Endothelial cell of umbilical vein (primary cell): ENCODE results near the gene LSM2. TPM values are rescaled to one million over a fixed set of nuclear protein-coding genes. Genes with fewer than 3 reads are reported as not detected.

Experiments
- BruUV-seq: library from RNA; stranded (reverse); fragments of 400-500 nt; replicated peaks from 2 replicates; lab custom pipeline; 2021; lab: Mats Ljungman, UMichigan
- CTCF ChIA-PET: fragments of 300-600, 350-600 bp; sonication (Branson Sonifier 250); formaldehyde crosslinking; loops from one replicate; lab custom pipeline; 2021; ENCODE audit warnings: antibody characterized with exemption, inconsistent platforms; lab: Charles Lee
- POLR2A ChIA-PET: fragments of 300-600, 350-600 bp; sonication (Branson Sonifier 250); formaldehyde crosslinking; loops from one replicate; lab custom pipeline; 2021; ENCODE audit warnings: antibody characterized with exemption, inconsistent platforms; lab: Charles Lee
- DNase-seq: peaks from one replicate; pipeline ENCODE4 v3.0.0-alpha.2; 2011; ENCODE audit warnings: low read depth, low spot score
- FAIRE-seq: peaks from 2 replicates; lab custom pipeline; 2011; peaks lifted over from hg19 to GRCh38; lab: Jason Lieb, UNC
- H2AFZ ChIP-seq: 2 replicates; pipeline ENCODE4 v1.6.0; 2012; ENCODE audit warnings: low read depth, low read length, control low read depth, inconsistent platforms
- H3K27ac ChIP-seq: 2 replicates; pipeline ENCODE4 v1.5.1; 2011; ENCODE audit warnings: low read depth, mild to moderate bottlenecking, control low read depth, low read length, moderate library complexity; ENCODE audit not compliant: insufficient read depth
- H3K27me3 ChIP-seq, 2 experiments: 2 replicates each; pipeline versions ENCODE4 v1.6.0 to v1.6.1; 2011; ENCODE audit warnings: low read length in 2 of 2, mixed read lengths in 1 of 2; ENCODE audit not compliant: control insufficient read depth in 2 of 2, insufficient read depth in 2 of 2
- H3K36me3 ChIP-seq, 2 experiments: 2 replicates in 1 of 2; 3 replicates in 1 of 2; pipeline ENCODE4 v1.5.1; 2011; ENCODE audit warnings: low read length in 2 of 2, mild to moderate bottlenecking in 1 of 2, moderate library complexity in 1 of 2; ENCODE audit not compliant: control insufficient read depth in 2 of 2, insufficient read depth in 2 of 2; ENCODE audit errors: extremely low read depth in 1 of 2
- H3K4me1 ChIP-seq: 3 replicates; pipeline ENCODE4 v1.5.1; 2011; ENCODE audit warnings: mild to moderate bottlenecking, low read length; ENCODE audit not compliant: control insufficient read depth, insufficient read depth; ENCODE audit errors: extremely low read depth
- H3K4me2 ChIP-seq: 2 replicates; pipeline ENCODE4 v1.6.1; 2011; ENCODE audit warnings: low read length, control low read depth, mixed read lengths; ENCODE audit not compliant: insufficient read depth
- H3K4me3 ChIP-seq, 3 experiments: fragments of 200-600 bp in 1 of 3; sonication (generic), shearing (Covaris generic) in 1 of 3; replicated peaks in 1 of 3; 2 replicates each; pipeline ENCODE4 v1.5.1; 2011 to 2016; ENCODE audit warnings: control low read depth in 3 of 3, low read length in 3 of 3, mild to moderate bottlenecking in 2 of 3, inconsistent platforms in 1 of 3, low read depth in 1 of 3, moderate library complexity in 1 of 3; ENCODE audit not compliant: insufficient read depth in 1 of 3
- H3K79me2 ChIP-seq: 2 replicates; pipeline ENCODE4 v1.6.0; 2012; ENCODE audit warnings: low read length, inconsistent platforms; ENCODE audit not compliant: control insufficient read depth, insufficient read depth
- H3K9ac ChIP-seq: replicated peaks from 2 replicates; pipeline ENCODE3; 2011; ENCODE audit warnings: low read length, control low read depth; ENCODE audit not compliant: insufficient read depth; ENCODE audit errors: extremely low read depth
- H3K9me1 ChIP-seq: replicated peaks from 3 replicates; pipeline ENCODE4 v1.6.0; 2011; ENCODE audit warnings: mild to moderate bottlenecking, low read length; ENCODE audit not compliant: control insufficient read depth, insufficient read depth; ENCODE audit errors: extremely low read depth
- H3K9me3 ChIP-seq: replicated peaks from 2 replicates; pipeline ENCODE4 v1.5.1; 2012; ENCODE audit warnings: low read length, inconsistent platforms; ENCODE audit not compliant: control insufficient read depth, insufficient read depth
- H4K20me1 ChIP-seq: replicated peaks from 2 replicates; pipeline ENCODE3; 2011; ENCODE audit warnings: mild to moderate bottlenecking, low read length; ENCODE audit not compliant: control insufficient read depth, insufficient read depth; ENCODE audit errors: extremely low read depth
- GATA2 ChIP-seq: IDR thresholded peaks from 2 replicates; pipeline ENCODE4 v1.7.0; 2011; ENCODE audit warnings: low read depth, mild to moderate bottlenecking, moderate library complexity, mixed read lengths, low read length; ENCODE audit not compliant: insufficient read length, insufficient read depth
- POLR2AphosphoS5 ChIP-seq: IDR thresholded peaks from 2 replicates; pipeline ENCODE4 v1.6.1; 2012; ENCODE audit warnings: low read depth, mild to moderate bottlenecking, control low read depth, low read length, moderate library complexity; ENCODE audit not compliant: insufficient read depth
- dilution Hi-C: fragments of 300-500 bp; cut with MboI; formaldehyde crosslinking; loops from one replicate; pipeline ENCODE4 v1.15.0; 2019; ENCODE audit warnings: low sequenced_read_pairs; ENCODE audit not compliant: extremely low pct_ligation_motif_present
- intact Hi-C: fragments of 100-400 bp; cut with micrococcal nuclease; formaldehyde crosslinking; loops from one replicate; pipeline ENCODE4 v1.10.0; 2022
- polyA plus RNA-seq, 4 experiments: library from polyadenylated mRNA; depleted of rRNA in 3 of 4; stranded (reverse) in 3 of 4; unstranded in 1 of 4; fragments of >200 nt; gene quantifications; 2 replicates each; pipeline versions ENCODE4 v1.2.1 to v1.2.3, GENCODE V29; 2011 to 2012; ENCODE audit warnings: missing spikeins in 1 of 4
- total RNA-seq: library from RNA; stranded (reverse); gene quantifications from 2 replicates; pipeline ENCODE4 v1.2.3, GENCODE V29; 2021
- TF ChIP-seq, protein P1 (sequence below), 2 donors: IDR thresholded peaks; 1 replicate in 1 of 2; 2 replicates in 1 of 2; pipeline ENCODE4 v1.5.1; 2011; ENCODE audit warnings: low read length in 2 of 2, mild to moderate bottlenecking in 2 of 2, moderate library complexity in 2 of 2, control low read depth in 1 of 2, inconsistent platforms in 1 of 2, low read depth in 1 of 2; ENCODE audit not compliant: insufficient read depth in 1 of 2; ENCODE audit errors: extremely low read depth in 1 of 2

LSM2 gene
- total and polyA plus RNA-seq, 2 donors (not counting 3 experiments of a cell fraction or from before 2014, with no cell fraction given), result 78.1 to 86.0 TPM

DNA sequence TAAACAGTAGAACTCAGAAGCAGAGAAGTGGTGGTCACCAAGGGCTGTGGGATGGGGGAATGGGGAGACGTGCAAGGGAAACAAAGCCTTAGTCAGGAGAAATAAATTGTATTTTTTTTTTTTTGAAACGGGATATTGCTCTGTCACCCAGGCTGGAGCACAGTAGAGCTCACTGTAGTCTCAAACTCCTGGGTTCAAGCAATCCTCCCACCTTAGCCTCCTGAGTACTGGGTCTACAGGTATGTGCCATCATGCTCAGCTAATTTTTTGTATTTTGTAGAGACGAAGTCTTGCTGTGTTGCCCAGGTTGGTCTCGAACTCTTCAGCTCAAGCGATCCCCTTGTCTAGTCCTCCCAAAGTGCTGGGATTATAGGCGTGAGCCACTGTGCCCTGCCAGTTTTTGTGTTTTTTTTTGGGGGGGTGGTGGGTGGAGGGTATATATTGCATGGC, 24.1 kb upstream of the LSM2 start:
- no peak overlapping the region for H2AFZ ChIP-seq
- dilution Hi-C loops, result no loop called here
- POLR2A ChIA-PET, result interaction anchor here (0.6 to 1.2 kb wide), 3 partner anchors 16 to 58 kb away, joined by 3 to 5 read pairs (median 4); partner anchors contain the start of genes HSPA1A, HSPA1L and LSM2

DNA sequence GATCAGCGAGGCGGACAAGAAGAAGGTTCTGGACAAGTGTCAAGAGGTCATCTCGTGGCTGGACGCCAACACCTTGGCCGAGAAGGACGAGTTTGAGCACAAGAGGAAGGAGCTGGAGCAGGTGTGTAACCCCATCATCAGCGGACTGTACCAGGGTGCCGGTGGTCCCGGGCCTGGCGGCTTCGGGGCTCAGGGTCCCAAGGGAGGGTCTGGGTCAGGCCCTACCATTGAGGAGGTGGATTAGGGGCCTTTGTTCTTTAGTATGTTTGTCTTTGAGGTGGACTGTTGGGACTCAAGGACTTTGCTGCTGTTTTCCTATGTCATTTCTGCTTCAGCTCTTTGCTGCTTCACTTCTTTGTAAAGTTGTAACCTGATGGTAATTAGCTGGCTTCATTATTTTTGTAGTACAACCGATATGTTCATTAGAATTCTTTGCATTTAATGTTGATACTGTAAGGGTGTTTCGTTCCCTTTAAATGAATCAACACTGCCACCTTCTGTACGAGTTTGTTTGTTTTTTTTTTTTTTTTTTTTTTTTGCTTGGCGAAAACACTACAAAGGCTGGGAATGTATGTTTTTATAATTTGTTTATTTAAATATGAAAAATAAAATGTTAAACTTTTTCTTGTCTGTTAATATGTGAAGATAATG, 23.0 kb upstream of the LSM2 start:
- TF ChIP-seq, protein P1, sequence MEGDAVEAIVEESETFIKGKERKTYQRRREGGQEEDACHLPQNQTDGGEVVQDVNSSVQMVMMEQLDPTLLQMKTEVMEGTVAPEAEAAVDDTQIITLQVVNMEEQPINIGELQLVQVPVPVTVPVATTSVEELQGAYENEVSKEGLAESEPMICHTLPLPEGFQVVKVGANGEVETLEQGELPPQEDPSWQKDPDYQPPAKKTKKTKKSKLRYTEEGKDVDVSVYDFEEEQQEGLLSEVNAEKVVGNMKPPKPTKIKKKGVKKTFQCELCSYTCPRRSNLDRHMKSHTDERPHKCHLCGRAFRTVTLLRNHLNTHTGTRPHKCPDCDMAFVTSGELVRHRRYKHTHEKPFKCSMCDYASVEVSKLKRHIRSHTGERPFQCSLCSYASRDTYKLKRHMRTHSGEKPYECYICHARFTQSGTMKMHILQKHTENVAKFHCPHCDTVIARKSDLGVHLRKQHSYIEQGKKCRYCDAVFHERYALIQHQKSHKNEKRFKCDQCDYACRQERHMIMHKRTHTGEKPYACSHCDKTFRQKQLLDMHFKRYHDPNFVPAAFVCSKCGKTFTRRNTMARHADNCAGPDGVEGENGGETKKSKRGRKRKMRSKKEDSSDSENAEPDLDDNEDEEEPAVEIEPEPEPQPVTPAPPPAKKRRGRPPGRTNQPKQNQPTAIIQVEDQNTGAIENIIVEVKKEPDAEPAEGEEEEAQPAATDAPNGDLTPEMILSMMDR (IDR thresholded peaks at IDR 0.05; ENCODE audit: extremely low read depth in 1 of 2, insufficient read depth in 1 of 2, low read depth in 1 of 2, low read length in 2 of 2), result peak in 1 of 2 donors; percentile 5
- TF ChIP-seq POLR2AphosphoS5, result no peak
- H3K4me3 ChIP-seq, result peak overlapping the region; percentile 73 to 94 (median 77)
- H2AFZ ChIP-seq, result no peak overlapping the region
- H3K9ac ChIP-seq, result peak overlapping the region; percentile 48
- no peaks in the 10 kb centered on the region for H3K27me3 ChIP-seq
- peaks cover 14% of the 10 kb centered on the region for H3K4me1 ChIP-seq
- H3K4me2 ChIP-seq, result peak overlapping the region; percentile 90
- ChIA-PET CTCF (interaction anchor here (0.6 to 4.2 kb wide), 34 partner anchors 8 to 278 kb away, joined by 3 to 71 read pairs (median 5); partner anchors contain the start of genes BAG6, CLIC1, DDAH2 and LSM2), POLR2A (interaction anchor here (0.7 to 1.2 kb wide), 6 partner anchors 11 to 150 kb away, joined by 4 to 17 read pairs (median 6); partner anchors contain the start of genes HSPA1A, HSPA1L and NEU1)
- FAIRE-seq (peak; percentile 69), DNase-seq (peak; percentile 76)
- dilution Hi-C loops (no loop called here), intact Hi-C loops (loop anchor here (1.0 to 10.0 kb wide), 7 partner anchors 57 to 337 kb away; partner anchors contain the start of genes CSNK2B, DDAH2, EHMT2 and LY6G5B)
- no peaks in the 10 kb centered on the region for H3K9me3 ChIP-seq
- H3K27ac ChIP-seq, result no peak overlapping the region
- H3K36me3 ChIP-seq, result no peaks in the 10 kb centered on the region
- no peaks in the 10 kb centered on the region for H3K9me1 ChIP-seq
- no peaks in the 10 kb centered on the region for H4K20me1 ChIP-seq
- BruUV-seq, result no TSS peak
- H3K79me2 ChIP-seq, result peaks cover 22% of the 10 kb centered on the region

More for the DNA sequence above, 24.1 kb upstream of the LSM2 start:
- CTCF ChIA-PET, result interaction anchor here (0.9 to 4.2 kb wide), 18 partner anchors 9 to 232 kb away, joined by 3 to 71 read pairs (median 6); partner anchors contain the start of genes ABHD16A, CLIC1, LSM2 and LY6G5C
- H3K9me1 ChIP-seq, result no peaks in the 10 kb centered on the region
- H4K20me1 ChIP-seq, result no peaks in the 10 kb centered on the region
- no peak for TF ChIP-seq GATA2
- no TSS peak for BruUV-seq
- H3K4me3 ChIP-seq, result peak overlapping the region in 2 of 3 experiments; percentile 73 to 94
- H3K4me2 ChIP-seq, result peak overlapping the region; percentile 90
- DNase-seq, result no peak
- FAIRE-seq, result no peak
- H3K9me3 ChIP-seq, result no peaks in the 10 kb centered on the region
- H3K4me1 ChIP-seq, result peaks cover 15% of the 10 kb centered on the region
- H3K27ac ChIP-seq, result no peak overlapping the region
- H3K79me2 ChIP-seq, result peaks cover 33% of the 10 kb centered on the region
- no peaks in the 10 kb centered on the region for H3K27me3 ChIP-seq
- intact Hi-C loops, result loop anchor here (1.0 to 10.0 kb wide), 7 partner anchors 59 to 339 kb away; partner anchors contain the start of genes CSNK2B, DDAH2, EHMT2 and LY6G5B
- H3K9ac ChIP-seq, result peak overlapping the region; percentile 48
- no peaks in the 10 kb centered on the region for H3K36me3 ChIP-seq
